ENCODE measurements around the gene ATP5PO.

DNA sequence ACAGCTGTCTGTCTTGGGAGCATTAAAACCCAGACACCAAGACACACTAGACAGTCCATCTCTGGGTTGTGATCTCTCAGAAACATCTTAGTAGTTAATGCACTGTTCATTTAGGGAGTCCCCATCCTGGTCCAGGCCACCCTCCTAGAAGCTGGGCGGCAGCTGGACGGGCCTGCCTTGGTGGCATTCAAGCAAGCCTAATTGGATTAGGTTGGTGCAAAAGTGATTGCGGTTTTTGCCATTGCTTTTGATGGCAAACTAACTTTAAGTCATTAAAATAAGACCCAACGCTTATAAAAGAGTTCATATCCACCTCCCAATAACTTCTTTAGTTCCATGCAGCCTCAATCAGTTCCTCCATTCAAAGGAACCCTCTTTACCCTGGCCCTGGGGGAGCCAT, 21.7 kb downstream of the ATP5PO start:
- TF ChIP-seq, protein P1, sequence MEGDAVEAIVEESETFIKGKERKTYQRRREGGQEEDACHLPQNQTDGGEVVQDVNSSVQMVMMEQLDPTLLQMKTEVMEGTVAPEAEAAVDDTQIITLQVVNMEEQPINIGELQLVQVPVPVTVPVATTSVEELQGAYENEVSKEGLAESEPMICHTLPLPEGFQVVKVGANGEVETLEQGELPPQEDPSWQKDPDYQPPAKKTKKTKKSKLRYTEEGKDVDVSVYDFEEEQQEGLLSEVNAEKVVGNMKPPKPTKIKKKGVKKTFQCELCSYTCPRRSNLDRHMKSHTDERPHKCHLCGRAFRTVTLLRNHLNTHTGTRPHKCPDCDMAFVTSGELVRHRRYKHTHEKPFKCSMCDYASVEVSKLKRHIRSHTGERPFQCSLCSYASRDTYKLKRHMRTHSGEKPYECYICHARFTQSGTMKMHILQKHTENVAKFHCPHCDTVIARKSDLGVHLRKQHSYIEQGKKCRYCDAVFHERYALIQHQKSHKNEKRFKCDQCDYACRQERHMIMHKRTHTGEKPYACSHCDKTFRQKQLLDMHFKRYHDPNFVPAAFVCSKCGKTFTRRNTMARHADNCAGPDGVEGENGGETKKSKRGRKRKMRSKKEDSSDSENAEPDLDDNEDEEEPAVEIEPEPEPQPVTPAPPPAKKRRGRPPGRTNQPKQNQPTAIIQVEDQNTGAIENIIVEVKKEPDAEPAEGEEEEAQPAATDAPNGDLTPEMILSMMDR (IDR thresholded peaks at IDR 0.05 in 4 of 5, conservative IDR thresholded peaks at IDR 0.05 in 1 of 5): no peak
- TF ChIP-seq POLR2A (IDR thresholded peaks at IDR 0.05): no peak

Data from gastrocnemius medialis (tissue), 4 donors.